Colonic mucosa (tissue), 4 donors: ENCODE measurements around the gene FAM107B. TPM values are rescaled to one million over a fixed set of nuclear protein-coding genes. Genes with fewer than 3 reads are reported as not detected.

Experiments used
- DNase-seq: peaks from one replicate; pipeline ENCODE4 v3.0.0-alpha.2; 2020
- H3K27ac ChIP-seq: fragments of 200-600 bp; one replicate; pipeline ENCODE4 v1.8.0; 2021
- H3K27me3 ChIP-seq: fragments of 200-600 bp; one replicate; pipeline ENCODE4 v1.8.0; 2021
- H3K36me3 ChIP-seq: fragments of 200-600 bp; one replicate; pipeline ENCODE4 v1.8.0; 2021
- H3K4me1 ChIP-seq: fragments of 200-600 bp; one replicate; pipeline ENCODE4 v1.8.0; 2021; ENCODE audit warnings: mild to moderate bottlenecking
- H3K4me3 ChIP-seq: fragments of 200-600 bp; one replicate; pipeline ENCODE4 v1.8.0; 2021
- H3K9ac ChIP-seq, 2 donors: one replicate each; pipeline ENCODE4 v1.7.0; 2013; ENCODE audit warnings: control low read depth in 2 of 2, low read depth in 2 of 2, low read length in 2 of 2
- H3K9me3 ChIP-seq: fragments of 200-600 bp; one replicate; pipeline ENCODE4 v1.8.0; 2021
- CTCF ChIP-seq: fragments of 200-600 bp; IDR thresholded peaks from one replicate; pipeline ENCODE4 v1.8.0; 2022; ENCODE audit warnings: antibody characterized with exemption, mild to moderate bottlenecking
- intact Hi-C: fragments of 100-400 bp; cut with DNase I; formaldehyde crosslinking; loops from one replicate; pipeline ENCODE4 v1.14.1; 2022
- total RNA-seq, 2 donors: library from RNA; stranded (reverse); fragmentation: NEBNext Ultra II Directional in 1 of 2; extraction: Animal tissue kit (Norgen Biotek cat#: 25700) in 1 of 2; gene quantifications; one replicate each; pipeline ENCODE4 v1.2.1, GENCODE V29; 2021
- donor health status: healthy.
- donor health status: DM: no; HTN: no; CAD: no.
- donor health status: DM: no; HTN: no; CAD: no.

The FAM107B gene
- total RNA-seq, 2 donors from 2014 or later: 36.3 to 71.5 TPM

- no peak for DNase-seq
- Histone ChIP-seq H3K36me3 (no peaks in the 10 kb centered on the region), H3K4me3 (no peak overlapping the region), H3K27me3 (no peaks in the 10 kb centered on the region), H3K9me3 (no peaks in the 10 kb centered on the region), H3K4me1 (no peaks in the 10 kb centered on the region), H3K9ac (no peak overlapping the region), H3K27ac (no peak overlapping the region)
- TF ChIP-seq CTCF: no peak
- intact Hi-C loops: no loop called here
These were observed 21.3 kb downstream of the FAM107B start for GRCh38 chr10:14753441-14753840.

DNA sequence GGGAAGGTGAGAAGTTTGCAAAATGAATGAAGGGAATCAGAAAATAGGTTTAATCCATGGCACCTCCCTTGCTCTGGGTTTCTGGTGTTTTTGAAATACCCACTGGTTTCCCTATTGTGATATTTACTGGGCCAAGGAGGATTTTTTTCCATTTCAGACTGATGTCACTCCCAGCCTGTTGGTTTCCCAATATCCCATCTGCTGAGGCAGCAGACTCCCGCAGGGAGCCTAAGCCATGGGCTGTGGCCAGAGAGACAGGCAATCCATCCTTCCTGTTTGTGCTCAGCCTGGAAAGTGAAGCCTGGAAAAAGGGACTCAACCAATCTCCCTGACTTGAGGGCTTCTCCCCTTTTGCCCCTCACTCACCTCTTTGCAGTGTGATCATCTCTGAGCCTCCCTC lies 22.8 kb downstream of the FAM107B start:
- intact Hi-C loops: no loop called here
- H3K36me3 ChIP-seq: no peaks in the 10 kb centered on the region
- no peak overlapping the region for H3K4me3 ChIP-seq
- no peaks in the 10 kb centered on the region for H3K27me3 ChIP-seq
- H3K9me3 ChIP-seq: no peaks in the 10 kb centered on the region
- H3K4me1 ChIP-seq: no peaks in the 10 kb centered on the region
- peak overlapping the region; percentile 56 for H3K27ac ChIP-seq
- H3K9ac ChIP-seq: peak overlapping the region in 1 of 2 donors; percentile 3
- TF ChIP-seq CTCF: no peak
- peak; percentile 32 for DNase-seq

DNA sequence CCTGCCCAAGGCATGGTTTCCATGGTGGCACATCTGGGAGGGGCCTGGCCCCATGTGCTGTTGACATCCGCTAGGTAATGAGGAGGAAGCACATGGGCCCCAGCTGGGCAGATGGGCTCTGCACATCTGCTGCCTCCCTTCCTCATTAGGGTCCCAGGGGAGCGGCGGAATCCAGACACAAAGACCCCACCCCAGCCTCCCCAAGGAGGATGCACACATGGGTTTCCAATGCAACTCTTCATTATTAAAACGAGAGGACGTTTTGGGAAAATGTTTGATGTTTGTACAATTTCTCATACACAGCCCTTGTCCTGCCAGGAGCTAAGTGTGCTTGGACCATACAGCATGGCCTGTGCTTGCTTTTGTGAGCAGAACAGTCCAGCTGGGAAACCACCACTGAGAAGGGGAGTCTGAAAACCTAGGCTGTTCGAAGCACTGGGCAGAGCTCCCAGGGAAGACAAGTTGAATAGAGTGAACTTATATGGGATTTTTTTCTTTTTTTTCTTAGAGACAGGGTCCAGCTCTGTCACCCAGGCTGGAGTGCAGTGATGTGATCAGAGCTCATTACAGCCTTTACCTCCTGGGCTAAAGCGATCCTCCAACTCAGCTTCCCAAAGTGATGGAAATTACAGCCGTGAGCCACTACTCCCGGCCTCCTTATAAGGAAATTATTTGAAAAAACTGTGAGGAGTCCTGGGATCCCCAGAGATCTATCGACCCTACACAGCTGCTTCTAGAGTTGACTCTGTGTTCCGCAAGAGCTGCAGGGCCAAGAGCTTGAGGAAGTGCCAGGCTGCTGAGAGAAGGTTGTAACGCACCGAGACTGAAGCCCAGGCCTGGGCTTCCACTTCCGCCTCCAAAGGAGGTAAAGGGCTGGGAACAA lies 23.4 kb downstream of the FAM107B start:
- no peak for TF ChIP-seq CTCF
- Histone ChIP-seq H3K27me3 (no peaks in the 10 kb centered on the region), H3K36me3 (no peaks in the 10 kb centered on the region), H3K27ac (peak overlapping the region; percentile 56), H3K4me1 (no peaks in the 10 kb centered on the region), H3K9me3 (no peaks in the 10 kb centered on the region), H3K4me3 (no peak overlapping the region), H3K9ac (no peak overlapping the region)
- intact Hi-C loops: no loop called here
- DNase-seq: no peak

GRCh38 chr10:14749070-14749809 lies 25.5 kb downstream of the FAM107B start:
- no peak overlapping the region for H3K4me3 ChIP-seq
- peak; percentile 41 for DNase-seq
- no peak overlapping the region for H3K9ac ChIP-seq
- no peaks in the 10 kb centered on the region for H3K4me1 ChIP-seq
- H3K27ac ChIP-seq: no peak overlapping the region
- H3K36me3 ChIP-seq: no peaks in the 10 kb centered on the region
- H3K27me3 ChIP-seq: no peaks in the 10 kb centered on the region
- H3K9me3 ChIP-seq: no peaks in the 10 kb centered on the region
- intact Hi-C loops: no loop called here
- no peak for TF ChIP-seq CTCF

DNA sequence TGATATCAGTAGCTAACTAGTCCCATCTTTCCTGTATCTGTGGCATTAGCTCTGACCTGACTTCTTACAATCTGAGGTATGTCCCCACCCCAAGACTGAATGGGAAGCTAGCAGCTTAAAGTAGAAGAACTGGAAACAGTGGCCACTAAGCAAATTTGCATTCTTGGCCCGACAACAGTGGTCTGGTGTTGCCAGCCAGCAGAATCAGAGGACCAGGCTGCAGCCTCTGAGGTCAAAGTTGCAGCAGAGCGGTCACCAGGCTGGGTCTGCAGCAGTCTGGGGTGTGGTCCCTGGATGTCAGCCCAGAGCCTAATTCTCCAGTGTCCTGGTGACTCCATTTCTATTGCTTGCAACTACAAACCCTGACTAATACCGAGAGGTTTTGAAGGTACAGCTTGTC lies 26.3 kb downstream of the FAM107B start:
- intact Hi-C loops: no loop called here
- Histone ChIP-seq H3K27ac (no peak overlapping the region), H3K27me3 (no peaks in the 10 kb centered on the region), H3K4me3 (no peak overlapping the region), H3K36me3 (no peaks in the 10 kb centered on the region), H3K9ac (no peak overlapping the region), H3K4me1 (no peaks in the 10 kb centered on the region), H3K9me3 (no peaks in the 10 kb centered on the region)
- DNase-seq: peak; percentile 22
- TF ChIP-seq CTCF: no peak
